Spleen (tissue), 7 donors: ENCODE measurements around the gene ECM2.

Experiments used
- CTCF ChIP-seq, 11 experiments: fragments of 200-600 bp in 7 of 11; fragments of 450-650 bp in 4 of 11; sonication (generic) in 4 of 11; IDR thresholded peaks in 8 of 11; conservative IDR thresholded peaks in 3 of 11; 1 replicate in 7 of 11; 2 replicates in 4 of 11; pipeline versions ENCODE4 v1.4.0 to v1.8.0; 2016 to 2021; ENCODE audit warnings: antibody characterized with exemption in 11 of 11, inconsistent platforms in 4 of 11, mild to moderate bottlenecking in 1 of 11
- POLR2A ChIP-seq, 3 donors: fragments of 450-650 bp; IDR thresholded peaks; one replicate each; pipeline ENCODE4 v1.5.1; 2017; ENCODE audit warnings: antibody characterized with exemption in 3 of 3, mild to moderate bottlenecking in 1 of 3
- donor health status: DM: no; HTN: no; CAD: no; lungs with moderate emphysema.
- donor health status: DM: no; HTN: no; CAD: no.
- donor health status: DM: no; HTN: no; CAD: no.

GRCh38 chr9:92476962-92477361 is 58.8 kb downstream of the ECM2 start:
- no peak for TF ChIP-seq CTCF (IDR thresholded peaks at IDR 0.05 in 8 of 11, conservative IDR thresholded peaks at IDR 0.05 in 3 of 11)
- no peak for TF ChIP-seq POLR2A (IDR thresholded peaks at IDR 0.05)
